Keratinocyte (primary cell): ENCODE measurements around the gene WNT7B. TPM values are rescaled to one million over a fixed set of nuclear protein-coding genes. Genes with fewer than 3 reads are reported as not detected.
A peak's percentile ranks its signal among the peaks of the same experiment; 100 is the strongest.

Experiments
- DNase-seq: peaks from one replicate; pipeline ENCODE4 v3.0.0-alpha.2; 2011; ENCODE audit warnings: low read depth, missing footprints, low spot score
- FAIRE-seq: peaks from 2 replicates; lab custom pipeline; 2011; peaks lifted over from hg19 to GRCh38; lab: Jason Lieb, UNC
- H2AFZ ChIP-seq: 2 replicates; pipeline ENCODE4 v1.6.0; 2012; ENCODE audit warnings: low read length, control low read depth, inconsistent platforms; ENCODE audit not compliant: control insufficient read depth
- H3K27ac ChIP-seq: 2 replicates; pipeline ENCODE4 v1.5.1; 2011; ENCODE audit warnings: low read length; ENCODE audit not compliant: control insufficient read depth, insufficient read depth
- H3K27me3 ChIP-seq: 3 replicates; pipeline ENCODE4 v1.6.0; 2011; ENCODE audit warnings: low read length; ENCODE audit not compliant: control insufficient read depth, insufficient read depth; ENCODE audit errors: extremely low read depth
- H3K36me3 ChIP-seq, 2 experiments: 2 replicates in 1 of 2; 3 replicates in 1 of 2; pipeline ENCODE4 v1.5.1; 2011; ENCODE audit warnings: low read length in 2 of 2, mild to moderate bottlenecking in 1 of 2; ENCODE audit not compliant: control insufficient read depth in 2 of 2, insufficient read depth in 2 of 2; ENCODE audit errors: extremely low read depth in 1 of 2
- H3K4me1 ChIP-seq: 3 replicates; pipeline ENCODE4 v1.5.1; 2011; ENCODE audit warnings: low read length; ENCODE audit not compliant: control insufficient read depth, insufficient read depth; ENCODE audit errors: extremely low read depth
- H3K4me2 ChIP-seq: 3 replicates; pipeline ENCODE4 v1.6.0; 2011; ENCODE audit warnings: low read depth, low read length; ENCODE audit not compliant: control insufficient read depth, insufficient read depth; ENCODE audit errors: extremely low read depth
- H3K4me3 ChIP-seq, 3 experiments: fragments of 200-600 bp in 1 of 3; sonication (generic) in 1 of 3; 2 replicates in 2 of 3; 3 replicates in 1 of 3; pipeline ENCODE4 v1.5.1; 2011 to 2016; ENCODE audit warnings: low read length in 3 of 3, mild to moderate bottlenecking in 3 of 3, control low read depth in 2 of 3, inconsistent platforms in 1 of 3, low read depth in 1 of 3, mixed read lengths in 1 of 3, mixed run types in 1 of 3, moderate library complexity in 1 of 3; ENCODE audit not compliant: control insufficient read depth in 2 of 3, insufficient read depth in 2 of 3; ENCODE audit errors: extremely low read depth in 1 of 3
- H3K79me2 ChIP-seq: 2 replicates; pipeline ENCODE4 v1.6.0; 2012; ENCODE audit warnings: low read length; ENCODE audit not compliant: control insufficient read depth, insufficient read depth
- H3K9ac ChIP-seq: 3 replicates; pipeline ENCODE4 v1.6.0; 2011; ENCODE audit warnings: low read length; ENCODE audit not compliant: control insufficient read depth, insufficient read depth; ENCODE audit errors: extremely low read depth
- H3K9me1 ChIP-seq: 3 replicates; pipeline ENCODE4 v1.6.0; 2011; ENCODE audit warnings: low read length; ENCODE audit not compliant: control insufficient read depth, insufficient read depth; ENCODE audit errors: extremely low read depth
- H3K9me3 ChIP-seq: 2 replicates; pipeline ENCODE4 v1.5.1; 2012; ENCODE audit warnings: low read depth, low read length; ENCODE audit not compliant: control insufficient read depth
- H4K20me1 ChIP-seq: 3 replicates; pipeline ENCODE4 v1.6.0; 2011; ENCODE audit warnings: low read length; ENCODE audit not compliant: control insufficient read depth, insufficient read depth; ENCODE audit errors: extremely low read depth
- CTCF ChIP-seq, 3 experiments: IDR thresholded peaks in 1 of 3; conservative IDR thresholded peaks in 1 of 3; optimal IDR thresholded peaks in 1 of 3; 2 replicates in 2 of 3; 3 replicates in 1 of 3; pipeline versions ENCODE3 to v1.5.1; 2011; ENCODE audit warnings: low read length in 3 of 3, mild to moderate bottlenecking in 3 of 3, moderate library complexity in 2 of 3, control low read depth in 1 of 3, inconsistent platforms in 1 of 3; ENCODE audit not compliant: insufficient read depth in 2 of 3; ENCODE audit errors: extremely low read depth in 1 of 3
- EZH2 ChIP-seq: IDR thresholded peaks from one replicate; pipeline ENCODE4 v1.6.1; 2012; ENCODE audit warnings: inconsistent platforms, mild to moderate bottlenecking, low read length, moderate library complexity
- dilution Hi-C: fragments of 300-500 bp; cut with MboI; formaldehyde crosslinking; loops from one replicate; pipeline ENCODE4 v1.7.0; 2020; ENCODE audit warnings: low sequenced_read_pairs; ENCODE audit not compliant: extremely low pct_ligation_motif_present
- polyA plus RNA-seq, 5 experiments: library from polyadenylated mRNA; depleted of rRNA in 3 of 5; stranded (reverse) in 3 of 5; stranded (forward) in 1 of 5; unstranded in 1 of 5; fragments of >200 nt; gene quantifications; 1 replicate in 1 of 5; 2 replicates in 3 of 5; 3 replicates in 1 of 5; pipeline versions ENCODE4 v1.2.1 to v1.2.3, GENCODE V29; 2011 to 2012; ENCODE audit warnings: missing spikeins in 2 of 5, low read depth in 1 of 5, low replicate concordance in 1 of 5

Gene WNT7B
- polyA plus RNA-seq, 1 donor (not counting 4 experiments of a cell fraction or from before 2014, with no cell fraction given) = 1.7 TPM

- dilution Hi-C loops = no loop called here
- no peak overlapping the region for H3K4me2 ChIP-seq
- peaks cover 14% of the 10 kb centered on the region for H3K4me1 ChIP-seq
- H3K9ac ChIP-seq = peak overlapping the region; percentile 22
- FAIRE-seq (no peak), DNase-seq (no peak)
- no peak overlapping the region for H3K4me3 ChIP-seq
- H3K27ac ChIP-seq = no peak overlapping the region
- TF ChIP-seq CTCF (optimal IDR thresholded peaks at IDR 0.05 in 1 of 3, IDR thresholded peaks at IDR 0.05 in 1 of 3, conservative IDR thresholded peaks at IDR 0.05 in 1 of 3; ENCODE audit: extremely low read depth in 1 of 3, insufficient read depth in 2 of 3, low read length in 3 of 3) = no peak
- no peak for TF ChIP-seq EZH2
- no peak overlapping the region for H2AFZ ChIP-seq
- H3K9me3 ChIP-seq = peaks cover 8% of the 10 kb centered on the region
- no peaks in the 10 kb centered on the region for H3K36me3 ChIP-seq
- peaks cover 2% of the 10 kb centered on the region for H4K20me1 ChIP-seq
- H3K27me3 ChIP-seq = peaks cover 26% of the 10 kb centered on the region
- no peaks in the 10 kb centered on the region for H3K9me1 ChIP-seq
- H3K79me2 ChIP-seq = no peaks in the 10 kb centered on the region
Observed at GRCh38 chr22:45918459-45919370, 58.2 kb downstream of the WNT7B start.

DNA sequence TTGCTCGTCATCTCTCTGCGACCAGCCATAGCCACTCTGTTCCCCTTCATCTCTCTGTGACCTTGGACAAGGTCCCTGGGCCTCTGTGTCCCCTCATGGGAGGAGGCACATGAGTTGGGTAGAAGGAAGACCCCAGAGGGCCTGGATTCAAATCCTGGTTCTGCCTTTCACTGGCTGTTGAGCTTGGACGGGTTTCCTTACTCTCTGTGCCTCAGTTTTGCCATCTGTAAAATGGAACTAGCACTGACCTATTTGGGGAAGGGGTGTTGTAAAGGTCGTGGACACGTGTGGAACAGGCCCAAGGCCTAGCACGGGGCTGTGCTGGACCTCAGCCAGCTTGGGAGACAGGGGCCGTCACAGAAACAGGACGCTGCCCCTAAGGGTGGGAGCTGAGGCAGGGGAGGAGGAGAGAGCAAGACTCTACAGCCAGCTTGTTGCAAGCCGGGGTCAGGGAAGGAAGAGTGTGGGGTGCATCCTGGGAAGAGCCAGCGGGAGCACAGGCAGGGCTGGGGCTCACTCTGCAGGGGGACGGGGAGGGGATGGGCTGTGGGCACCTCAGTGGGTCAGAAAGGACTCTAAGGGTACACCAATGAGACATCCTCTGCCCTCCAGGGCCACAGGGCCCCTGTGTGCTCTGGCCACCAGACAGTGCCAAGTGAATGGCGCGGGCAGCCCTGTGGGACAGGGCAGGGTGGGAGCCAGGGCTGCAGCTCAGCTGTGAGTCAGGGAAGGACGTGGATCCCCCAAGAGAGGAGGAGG, 59.1 kb downstream of the WNT7B start:
- H3K9ac ChIP-seq = no peak overlapping the region
- peaks cover 29% of the 10 kb centered on the region for H3K27me3 ChIP-seq
- no peak for DNase-seq
- no peak for TF ChIP-seq EZH2
- no peaks in the 10 kb centered on the region for H3K36me3 ChIP-seq
- H3K4me2 ChIP-seq = no peak overlapping the region
- H4K20me1 ChIP-seq = peaks cover 2% of the 10 kb centered on the region
- peaks cover 14% of the 10 kb centered on the region for H3K4me1 ChIP-seq
- no peak for FAIRE-seq
- H3K9me3 ChIP-seq = peaks cover 8% of the 10 kb centered on the region
- no peak overlapping the region for H2AFZ ChIP-seq
- dilution Hi-C loops = no loop called here
- no peak overlapping the region for H3K4me3 ChIP-seq
- no peaks in the 10 kb centered on the region for H3K9me1 ChIP-seq
- no peaks in the 10 kb centered on the region for H3K79me2 ChIP-seq
- no peak overlapping the region for H3K27ac ChIP-seq
